ENCODE results near the gene GLP2R. TPM values are rescaled to one million over a fixed set of nuclear protein-coding genes. Genes with fewer than 3 reads are reported as not detected.

The GLP2R gene
- total and polyA plus RNA-seq, 2 of the 13 experiments (the other 11 are each of a cell fraction or from before 2014, with no cell fraction given), result 0.65 to 1.4 TPM

DNA sequence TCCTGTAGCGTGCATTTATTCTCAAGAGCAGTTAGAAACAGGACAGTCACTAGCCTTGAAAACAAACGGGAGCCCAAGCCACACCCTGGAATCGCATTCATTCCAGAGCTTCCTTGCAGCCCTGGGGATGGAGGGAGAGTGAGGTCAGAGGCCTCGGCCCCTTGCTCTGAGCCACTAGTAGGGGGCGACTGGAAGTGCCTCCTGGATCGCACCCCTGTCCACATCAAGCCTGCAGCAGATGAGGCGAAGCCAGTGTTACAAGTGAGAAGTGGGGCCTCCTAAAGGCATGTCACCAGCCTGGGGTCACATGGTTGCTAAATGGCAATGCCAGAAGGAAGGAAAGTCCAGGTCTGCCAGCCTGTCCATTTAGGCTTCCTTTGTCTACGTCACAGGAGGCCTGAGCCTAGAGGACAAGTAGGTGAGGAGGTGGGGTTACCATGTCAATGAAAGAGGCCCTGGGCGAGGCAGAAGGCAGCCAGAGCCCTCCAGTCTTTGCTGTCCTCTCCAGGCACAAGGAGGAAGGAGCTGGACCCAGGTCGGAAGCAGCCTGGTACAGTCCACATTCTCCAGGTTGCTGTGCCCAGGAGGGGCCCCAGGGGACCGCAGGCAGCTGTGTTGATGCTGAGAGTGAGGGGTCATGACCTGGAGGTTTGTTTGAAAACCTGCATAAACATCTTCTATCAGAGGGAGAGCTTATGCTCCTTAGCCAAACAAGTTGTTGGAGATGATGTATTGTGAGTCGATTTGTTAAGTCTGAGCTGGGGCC lies 82.3 kb downstream of the GLP2R start:
- H3K27ac ChIP-seq (ENCODE audit: extremely low read length, insufficient read depth, low read length), result no peak overlapping the region
- no peaks in the 10 kb centered on the region for H3K9me3 ChIP-seq (ENCODE audit: low read length)
- no peaks in the 10 kb centered on the region for H4K20me1 ChIP-seq (ENCODE audit: insufficient read depth, low read length)
- H3K4me2 ChIP-seq (ENCODE audit: low read depth, low read length), result no peak overlapping the region
- POLR2A ChIA-PET, result no interaction called here
- no peak for TF ChIP-seq ZNF550 (CRISPR knock-in tag; IDR thresholded peaks at IDR 0.05; ENCODE audit: borderline replicate concordance)
- TF ChIP-seq CREB1 (IDR thresholded peaks at IDR 0.05), result peak; percentile 55
- TF ChIP-seq CREB1 (CRISPR knock-in tag; IDR thresholded peaks at IDR 0.05), result no peak
- TF ChIP-seq ZBTB3 (CRISPR knock-in tag; IDR thresholded peaks at IDR 0.05; ENCODE audit: borderline replicate concordance, low read depth), result no peak
- FAIRE-seq (no peak), DNase-seq (ENCODE audit: low spot score) (no peak), ATAC-seq (no peak)
- no peaks in the 10 kb centered on the region for H3K79me2 ChIP-seq (ENCODE audit: insufficient read depth, low read length)
- no peak overlapping the region for H3K9ac ChIP-seq (ENCODE audit: insufficient read depth, low read depth, low read length)
- no peak overlapping the region for H3K4me3 ChIP-seq (replicated peaks in 1 of 3; ENCODE audit: insufficient read depth in 1 of 3, low read depth in 2 of 3, low read length in 3 of 3)
- BruUV-seq (replicated peaks), result no TSS peak
- no peaks in the 10 kb centered on the region for H3K4me1 ChIP-seq (ENCODE audit: insufficient read depth, low read length)
- CTCF ChIA-PET (ENCODE audit: low intra/inter-chr PET ratio, low total read pairs), result no interaction called here
- intact Hi-C loops (cut with micrococcal nuclease; ENCODE audit: unreplicated experiment), result no loop called here
- no peak overlapping the region for H2AFZ ChIP-seq (ENCODE audit: low read length)
- in situ Hi-C loops (cut with HindIII; ENCODE audit: extremely low pct_ligation_motif_present, low pct_unique_long_range_greater_than_20kb), result no loop called here
- no peaks in the 10 kb centered on the region for H3K36me3 ChIP-seq (replicated peaks in 1 of 2; ENCODE audit: control insufficient read depth in 1 of 2, insufficient read depth in 2 of 2, low read length in 2 of 2)
- WGBS (ENCODE audit: low lambda C conversion rate), result 15% methylated on average over 5 of the region's 12 CpGs
- peaks cover 0 to 28% of the 10 kb centered on the region in 2 experiments; a peak in 4 of 5 replicates for H3K27me3 ChIP-seq (ENCODE audit: control insufficient read depth in 1 of 2, insufficient read depth in 2 of 2, low read length in 2 of 2)

GRCh38 chr17:9908649-9909042 lies 82.9 kb downstream of the GLP2R start:
- ChIA-PET CTCF (ENCODE audit: low intra/inter-chr PET ratio, low total read pairs) (no interaction called here), POLR2A (no interaction called here)
- Histone ChIP-seq H3K4me2 (ENCODE audit: low read depth, low read length) (no peak overlapping the region), H3K4me1 (ENCODE audit: insufficient read depth, low read length) (no peaks in the 10 kb centered on the region), H3K4me3 (replicated peaks in 1 of 3; ENCODE audit: insufficient read depth in 1 of 3, low read depth in 2 of 3, low read length in 3 of 3) (no peak overlapping the region), H3K27me3 (ENCODE audit: control insufficient read depth in 1 of 2, insufficient read depth in 2 of 2, low read length in 2 of 2) (peaks cover 0 to 28% of the 10 kb centered on the region in 2 experiments; a peak in 4 of 5 replicates), H4K20me1 (ENCODE audit: insufficient read depth, low read length) (no peaks in the 10 kb centered on the region), H2AFZ (ENCODE audit: low read length) (no peak overlapping the region), H3K9me3 (ENCODE audit: low read length) (no peaks in the 10 kb centered on the region), H3K27ac (ENCODE audit: extremely low read length, insufficient read depth, low read length) (no peak overlapping the region), H3K79me2 (ENCODE audit: insufficient read depth, low read length) (no peaks in the 10 kb centered on the region), H3K9ac (ENCODE audit: insufficient read depth, low read depth, low read length) (no peak overlapping the region), H3K36me3 (replicated peaks in 1 of 2; ENCODE audit: control insufficient read depth in 1 of 2, insufficient read depth in 2 of 2, low read length in 2 of 2) (no peaks in the 10 kb centered on the region)
- DNase-seq (ENCODE audit: low spot score) (no peak), FAIRE-seq (no peak), ATAC-seq (no peak)
- no TSS peak for BruUV-seq (replicated peaks)
- in situ Hi-C loops (cut with HindIII; ENCODE audit: extremely low pct_ligation_motif_present, low pct_unique_long_range_greater_than_20kb) (no loop called here), intact Hi-C loops (cut with micrococcal nuclease; ENCODE audit: unreplicated experiment) (no loop called here)
- TF ChIP-seq RBAK (CRISPR knock-in tag; IDR thresholded peaks at IDR 0.05), result no peak
- no peak for TF ChIP-seq ZBTB21 (CRISPR knock-in tag; IDR thresholded peaks at IDR 0.05)
- no peak for TF ChIP-seq ZC3H4 (CRISPR knock-in tag; IDR thresholded peaks at IDR 0.05; ENCODE audit: borderline replicate concordance)
- WGBS (ENCODE audit: low lambda C conversion rate), result 36% methylated on average over 7 of the region's 7 CpGs
